Cardiac muscle cell (in vitro differentiated cells and primary cell): Measurements from ENCODE around the gene DERL2. TPM values are rescaled to one million over a fixed set of nuclear protein-coding genes. Genes with fewer than 3 reads are reported as not detected.
"Not testable (repeated sequence)": the region's sequence is repeated elsewhere in the genome, so short reads cannot be mapped to it uniquely, and the experiment has no call there.

ENCODE experiments used
- DNase-seq, 2 donors: peaks; one replicate each; pipeline versions ENCODE4 v3.0.0 to v3.0.0-alpha.2; 2010 to 2017; ENCODE audit warnings: low read depth in 1 of 2, low spot score in 1 of 2
- H3K27ac ChIP-seq: fragments of 200-600 bp; sonication (generic); 2 replicates; pipeline ENCODE4 v1.5.1; 2016
- H3K27me3 ChIP-seq: fragments of 200-600 bp; sonication (generic); 2 replicates; pipeline ENCODE4 v1.6.0; 2016; ENCODE audit warnings: control low read depth
- H3K36me3 ChIP-seq: fragments of 200-600 bp; sonication (generic); 2 replicates; pipeline ENCODE4 v1.5.1; 2016; ENCODE audit warnings: control low read depth
- H3K4me1 ChIP-seq: fragments of 200-600 bp; sonication (generic); 2 replicates; pipeline ENCODE4 v1.8.1; 2017; ENCODE audit warnings: low read depth, mild to moderate bottlenecking, mixed run types
- H3K4me3 ChIP-seq: fragments of 200-600 bp; sonication (generic); 2 replicates; pipeline ENCODE4 v1.5.1; 2016; ENCODE audit warnings: mild to moderate bottlenecking
- H3K9me3 ChIP-seq: fragments of 200-600 bp; sonication (generic); 2 replicates; pipeline ENCODE4 v1.5.1; 2017; ENCODE audit warnings: low read depth, mild to moderate bottlenecking, control low read depth
- CTCF ChIP-seq: IDR thresholded peaks from 2 replicates; pipeline ENCODE4 v1.5.1; 2012; ENCODE audit warnings: low read depth, mild to moderate bottlenecking, low read length
- polyA plus RNA-seq: library from polyadenylated mRNA; unstranded; fragments of >200 nt; fragmentation: Nextera tagmentation; extraction: Ambion mirVana; gene quantifications from 2 replicates; pipeline ENCODE4 v1.2.1, GENCODE V29; 2016
- total RNA-seq: library from RNA; depleted of rRNA; stranded (reverse); fragments of >200 nt; gene quantifications from 2 replicates; pipeline ENCODE4 v1.2.3, GENCODE V29; 2016

Gene DERL2
- total and polyA plus RNA-seq, 2 experiments from 2014 or later, result 30.4 to 73.5 TPM

- no peak for DNase-seq
- Histone ChIP-seq H3K4me1 (peaks cover 8% of the 10 kb centered on the region), H3K27ac (peak overlapping the region; percentile 83), H3K27me3 (no peaks in the 10 kb centered on the region), H3K4me3 (peak overlapping the region; percentile 94), H3K9me3 (no peaks in the 10 kb centered on the region), H3K36me3 (peaks cover 38% of the 10 kb centered on the region)
- no peak for TF ChIP-seq CTCF
These were observed 48.2 kb downstream of the DERL2 start for GRCh38 chr17:5437721-5438317.

GRCh38 chr17:5435781-5436315 lies 50.1 kb downstream of the DERL2 start:
- H3K4me1 ChIP-seq, DNase-seq, H3K9me3 ChIP-seq, H3K4me3 ChIP-seq, H3K27ac ChIP-seq, H3K27me3 ChIP-seq: not testable (repeated sequence)
- H3K36me3 ChIP-seq, result peaks cover 51% of the 10 kb centered on the region

- H3K9me3 ChIP-seq, result no peaks in the 10 kb centered on the region
- H3K27me3 ChIP-seq, result no peaks in the 10 kb centered on the region
- no peak overlapping the region for H3K27ac ChIP-seq
- no peak overlapping the region for H3K4me3 ChIP-seq
- no peak for DNase-seq
- TF ChIP-seq CTCF, result no peak
- peaks cover 8% of the 10 kb centered on the region for H3K4me1 ChIP-seq
- H3K36me3 ChIP-seq, result peaks cover 59% of the 10 kb centered on the region
These were observed 51.0 kb downstream of the DERL2 start for GRCh38 chr17:5434984-5435383.

- TF ChIP-seq CTCF, result no peak
- DNase-seq, result no peak
- peaks cover 76% of the 10 kb centered on the region for H3K36me3 ChIP-seq
- H3K27ac ChIP-seq, result peak overlapping the region; percentile 62
- no peaks in the 10 kb centered on the region for H3K4me1 ChIP-seq
- no peak overlapping the region for H3K4me3 ChIP-seq
- H3K9me3 ChIP-seq, result no peaks in the 10 kb centered on the region
- H3K27me3 ChIP-seq, result no peaks in the 10 kb centered on the region
These were observed 53.9 kb downstream of the DERL2 start for GRCh38 chr17:5431949-5432556.

GRCh38 chr17:5431234-5431633 lies 54.7 kb downstream of the DERL2 start:
- not testable (repeated sequence) for H3K4me3 ChIP-seq, H3K9me3 ChIP-seq, H3K4me1 ChIP-seq, DNase-seq, H3K27me3 ChIP-seq
- H3K27ac ChIP-seq, result peak overlapping the region; percentile 62
- H3K36me3 ChIP-seq, result peaks cover 79% of the 10 kb centered on the region

- Histone ChIP-seq H3K36me3 (peaks cover 84% of the 10 kb centered on the region), H3K4me3 (no peak overlapping the region), H3K27me3 (no peaks in the 10 kb centered on the region), H3K9me3 (no peaks in the 10 kb centered on the region), H3K27ac (peak overlapping the region; percentile 62), H3K4me1 (no peaks in the 10 kb centered on the region)
- no peak for TF ChIP-seq CTCF
- no peak for DNase-seq
These were observed 55.5 kb downstream of the DERL2 start for GRCh38 chr17:5430413-5430999.
